ENCODE data around the gene PDE10A.
"Not testable (repeated sequence)": the region's sequence is repeated elsewhere in the genome, so short reads cannot be mapped to it uniquely, and the experiment has no call there.

Gene PDE10A

DNA sequence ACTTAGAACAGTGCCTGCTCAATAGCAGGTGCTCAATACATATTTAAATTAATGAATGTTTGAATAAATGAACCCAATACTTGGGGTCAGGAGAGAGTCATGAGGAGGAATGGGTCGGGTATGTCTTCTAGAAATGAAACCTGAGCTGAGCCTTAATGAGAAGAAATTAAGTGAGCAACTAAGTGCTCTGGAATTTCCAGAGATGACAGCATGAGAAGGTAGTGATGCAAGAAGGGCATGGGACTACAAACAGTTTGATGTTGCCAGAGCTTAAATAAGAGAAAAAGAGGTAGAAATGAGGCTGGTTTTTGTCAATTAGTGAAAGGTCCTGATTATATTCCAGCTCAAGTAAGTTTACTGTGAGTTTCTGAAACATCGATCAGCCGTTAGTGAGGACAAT lies 82.9 kb downstream of the PDE10A start:
- no peak for DNase-seq

DNA sequence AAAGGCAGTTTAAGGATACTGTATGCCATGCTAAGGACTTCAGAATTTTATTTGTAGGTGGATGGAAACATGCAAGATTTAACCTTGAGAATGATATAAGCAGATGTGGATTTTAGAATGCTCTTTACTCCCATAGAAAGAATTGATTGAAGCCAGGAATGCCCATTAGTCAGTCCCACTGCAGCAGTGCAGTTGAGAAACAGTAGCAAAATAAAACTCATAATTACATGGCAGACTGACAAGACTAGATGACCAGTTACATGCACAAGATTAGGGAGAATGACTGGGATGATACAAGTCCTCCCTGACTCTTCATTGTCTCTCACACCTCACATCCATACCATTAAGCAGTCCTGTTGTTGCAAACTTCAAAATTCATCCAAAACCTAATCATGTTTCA lies 83.9 kb downstream of the PDE10A start:
- no peak for DNase-seq

DNA sequence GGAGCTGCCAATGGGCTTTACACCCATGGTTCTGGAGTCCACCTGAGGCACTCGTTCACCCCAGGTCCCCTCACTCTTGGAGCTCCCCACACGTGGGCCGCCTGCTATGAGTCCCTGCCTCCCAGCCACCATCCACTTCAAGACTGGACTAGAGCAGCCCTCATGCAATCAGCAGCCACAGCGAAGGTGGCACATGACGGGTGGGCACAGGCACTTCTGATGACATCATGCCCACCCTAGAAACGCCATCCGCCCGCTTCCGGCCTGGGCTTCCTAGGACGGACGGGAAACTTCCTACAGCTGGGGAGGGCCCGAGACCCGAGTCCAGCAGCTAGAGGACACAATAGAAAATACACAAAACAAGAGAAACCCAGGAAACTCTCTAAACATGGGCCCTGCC lies 85.5 kb downstream of the PDE10A start:
- DNase-seq = no peak

DNA sequence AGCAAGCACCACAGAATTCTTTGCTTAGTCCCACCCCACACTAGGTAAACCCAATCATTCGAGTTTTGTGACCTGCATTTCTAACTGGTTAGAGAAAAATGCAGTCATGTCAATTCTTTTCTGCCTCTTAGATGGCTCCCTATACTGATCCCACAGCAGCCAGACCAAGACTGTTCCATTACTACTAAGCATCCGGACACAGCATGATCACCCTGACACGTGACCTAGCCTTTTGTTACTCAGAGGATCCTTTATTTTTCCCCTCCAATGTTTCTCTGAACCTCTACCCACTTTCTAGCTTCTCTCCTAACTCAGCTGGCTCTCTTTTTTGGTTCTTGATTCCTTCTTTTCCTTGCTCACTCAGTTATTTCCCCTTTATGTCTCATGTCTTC lies 87.9 kb downstream of the PDE10A start:
- DNase-seq = no peak

- DNase-seq = no peak
Observed at GRCh38 chr6:165574220-165575157, 88.6 kb downstream of the PDE10A start.

- DNase-seq = no peak
Observed at GRCh38 chr6:165573671-165574070, 89.4 kb downstream of the PDE10A start.

DNA sequence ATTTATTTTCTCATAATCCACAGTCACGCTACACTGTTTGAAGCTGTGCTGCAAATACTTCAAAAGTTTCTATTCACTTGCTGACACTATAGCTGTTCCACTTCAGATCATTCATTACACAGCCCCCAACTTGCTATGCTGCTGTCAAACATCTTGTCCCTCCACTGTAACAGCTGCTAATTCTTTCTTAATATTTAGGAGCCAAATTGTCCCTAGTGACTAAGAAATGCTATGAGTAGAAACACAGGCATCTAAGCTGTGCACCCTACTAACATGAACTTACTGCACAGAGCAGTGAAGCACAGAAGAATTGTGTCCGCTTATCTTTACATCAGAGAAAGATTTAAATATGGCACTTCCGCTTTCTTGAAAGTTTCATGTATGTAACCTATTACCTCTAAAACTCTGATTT lies 91.3 kb downstream of the PDE10A start:
- DNase-seq = no peak

- no peak for DNase-seq
Observed at GRCh38 chr6:165571068-165571682, 91.9 kb downstream of the PDE10A start.

- no peak for DNase-seq
Observed at GRCh38 chr6:165568326-165568725, 94.7 kb downstream of the PDE10A start.

DNA sequence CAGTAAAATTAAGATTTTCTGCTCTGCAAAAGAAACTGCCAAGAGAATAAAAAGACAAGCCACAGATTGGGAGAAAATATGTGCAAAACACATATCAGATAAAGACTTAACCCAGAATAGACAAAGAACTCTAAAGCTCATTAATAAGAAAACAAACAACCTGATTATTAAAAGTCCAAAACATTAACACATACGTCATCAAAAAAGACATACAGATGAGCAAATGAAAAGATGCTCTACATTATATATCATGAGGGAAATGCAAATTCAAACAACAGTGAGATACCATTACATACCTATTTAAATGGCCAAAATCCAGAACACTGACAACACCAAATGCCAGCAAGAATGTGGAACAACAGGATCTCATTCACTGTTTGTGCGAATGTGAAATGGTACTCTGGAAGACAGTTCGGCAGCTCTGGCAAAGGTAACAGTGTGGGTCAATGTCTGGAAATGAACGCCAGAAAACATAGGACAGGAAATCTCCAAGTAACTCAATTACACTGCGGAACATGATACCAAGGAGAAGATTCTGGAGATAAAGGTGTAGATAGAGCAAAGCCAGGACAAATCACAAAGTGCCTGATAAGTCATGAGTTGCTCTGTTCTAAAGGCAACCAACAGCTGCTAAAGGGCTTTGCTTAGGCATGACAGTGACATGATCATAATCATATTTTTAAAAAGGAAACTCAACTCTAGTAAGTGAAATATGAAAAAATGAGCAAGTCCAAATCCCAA lies 96.8 kb downstream of the PDE10A start:
- DNase-seq = no peak

DNA sequence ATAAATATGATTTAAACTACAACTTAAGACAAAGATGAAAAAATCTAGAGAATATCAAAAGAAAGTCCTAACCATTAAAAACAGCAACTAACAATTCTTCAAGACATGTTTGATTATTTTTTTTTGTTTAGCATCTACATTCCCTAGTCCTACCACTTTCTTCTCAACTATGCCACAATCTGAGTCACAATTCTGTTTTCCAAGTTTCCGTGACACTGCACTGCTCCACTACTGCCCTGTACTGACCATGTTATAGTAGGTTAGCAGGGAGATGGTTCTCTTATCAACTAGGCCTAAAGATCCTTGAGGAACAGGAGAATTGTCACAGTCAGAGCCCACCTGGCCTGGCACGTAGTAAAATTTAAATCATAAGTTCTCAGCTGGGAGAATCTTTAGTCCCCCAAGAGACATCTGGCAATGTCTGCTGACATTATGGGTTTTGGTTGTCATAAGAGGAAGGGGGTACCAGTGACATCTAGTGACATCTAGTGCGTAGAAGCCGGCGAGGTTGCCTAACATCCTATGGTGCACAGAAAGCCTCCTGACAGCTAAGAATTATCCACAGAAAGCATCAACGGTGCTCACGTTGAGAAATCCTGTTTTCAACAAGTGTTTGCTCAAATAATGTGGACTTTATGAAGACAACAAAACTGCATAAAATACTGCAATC lies 100.5 kb downstream of the PDE10A start:
- DNase-seq = no peak

GRCh38 chr6:165559632-165560031 lies 103.4 kb downstream of the PDE10A start:
- no peak for DNase-seq

DNA sequence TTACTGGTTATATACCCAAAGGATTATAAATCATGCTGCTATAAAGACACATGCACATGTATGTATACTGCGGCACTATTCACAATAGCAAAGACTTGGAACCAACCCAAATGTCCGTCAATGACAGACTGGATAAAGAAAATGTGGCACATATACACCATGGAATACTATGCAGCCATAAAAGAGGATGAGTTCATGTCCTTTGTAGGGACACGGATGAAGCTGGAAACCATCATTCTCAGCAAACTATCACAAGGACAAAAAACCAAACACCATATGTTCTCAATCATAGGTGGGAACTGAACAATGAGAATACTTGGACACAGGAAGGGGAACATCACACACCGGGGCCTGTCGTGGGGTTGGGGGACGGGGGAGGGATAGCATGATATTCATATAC lies 104.9 kb downstream of the PDE10A start:
- not testable (repeated sequence) for DNase-seq

GRCh38 chr6:165557674-165558073 lies 105.4 kb downstream of the PDE10A start:
- DNase-seq = no peak

- no peak for DNase-seq
Observed at GRCh38 chr6:165556116-165556843, 106.8 kb downstream of the PDE10A start.

DNA sequence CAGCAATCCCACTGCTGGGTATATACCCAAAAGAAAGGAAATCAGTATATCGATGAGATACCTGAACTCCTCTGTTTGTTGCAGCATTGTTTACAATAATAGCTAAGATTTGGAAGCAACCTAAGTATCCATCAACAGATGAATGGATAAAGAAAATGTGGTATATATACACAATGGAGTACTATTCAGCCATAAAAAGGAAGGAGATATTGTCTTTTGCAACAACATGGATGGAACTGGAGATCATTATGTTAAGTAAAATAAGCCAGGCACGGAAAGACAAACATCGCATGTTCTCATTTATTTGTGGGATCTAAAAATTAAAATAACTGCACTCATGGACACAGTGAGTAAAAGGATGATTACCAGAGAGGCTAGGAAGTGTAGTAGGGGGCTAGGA lies 108.4 kb downstream of the PDE10A start:
- not testable (repeated sequence) for DNase-seq

- DNase-seq = no peak
Observed at GRCh38 chr6:165552248-165552736, 110.7 kb downstream of the PDE10A start.

DNA sequence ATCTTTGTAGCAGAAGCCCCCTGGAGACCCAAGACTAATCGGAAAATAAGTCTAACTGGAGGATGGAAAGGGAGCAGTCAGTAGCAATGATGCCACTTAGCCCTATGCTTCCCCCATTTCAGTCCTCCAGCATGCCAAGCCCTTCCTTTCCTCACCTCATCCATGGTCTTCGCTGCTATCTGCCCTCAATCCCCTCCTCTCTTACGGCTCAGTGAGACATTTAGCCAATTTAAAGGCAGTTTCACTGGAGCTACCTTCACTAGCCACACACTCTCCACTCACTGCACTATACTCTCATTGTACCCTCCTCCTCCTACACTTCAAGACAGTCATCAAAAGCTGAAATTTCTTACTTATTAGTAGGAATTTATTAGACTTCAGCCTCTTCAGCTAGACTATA lies 111.2 kb downstream of the PDE10A start:
- DNase-seq = no peak

DNA sequence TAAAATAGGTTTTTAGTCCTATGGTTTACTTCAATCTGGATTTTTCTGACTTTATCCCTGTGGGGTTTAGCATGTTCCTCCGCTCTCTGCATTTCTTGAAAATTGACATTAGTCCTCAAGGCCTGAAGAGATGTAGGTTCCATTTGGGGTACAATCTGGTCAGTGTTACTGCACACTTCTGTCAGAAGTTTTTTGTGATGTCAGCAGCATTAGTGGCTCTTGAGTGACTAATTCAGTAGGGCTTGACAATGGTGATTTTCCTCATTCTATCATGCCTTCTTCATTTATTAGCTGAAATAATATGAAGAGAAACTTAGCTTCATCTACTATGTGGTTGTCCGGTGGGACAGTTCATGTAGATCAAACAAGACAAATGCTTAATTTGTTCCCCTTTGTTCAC lies 114.6 kb downstream of the PDE10A start:
- DNase-seq = no peak

DNA sequence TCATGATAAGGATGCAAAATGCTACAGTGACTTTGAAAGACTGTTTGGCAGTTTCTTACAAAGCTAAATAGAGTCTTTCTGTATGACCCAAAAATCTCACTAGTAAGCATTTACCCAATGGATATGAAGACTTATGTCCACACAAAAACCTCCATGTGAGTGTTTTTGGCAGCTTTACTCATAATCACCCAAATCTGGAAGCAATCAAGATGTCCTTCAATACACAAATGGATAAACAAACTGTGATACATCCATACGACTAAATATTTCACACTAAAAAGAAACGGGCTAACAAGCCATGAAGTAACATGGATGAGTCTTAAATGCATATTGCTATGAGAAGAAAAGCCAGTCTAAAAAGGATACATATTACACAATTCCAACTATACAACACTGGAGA lies 117.2 kb downstream of the PDE10A start:
- DNase-seq = no peak

- DNase-seq = no peak
Observed at GRCh38 chr6:165543781-165544180, 119.3 kb downstream of the PDE10A start.

DNA sequence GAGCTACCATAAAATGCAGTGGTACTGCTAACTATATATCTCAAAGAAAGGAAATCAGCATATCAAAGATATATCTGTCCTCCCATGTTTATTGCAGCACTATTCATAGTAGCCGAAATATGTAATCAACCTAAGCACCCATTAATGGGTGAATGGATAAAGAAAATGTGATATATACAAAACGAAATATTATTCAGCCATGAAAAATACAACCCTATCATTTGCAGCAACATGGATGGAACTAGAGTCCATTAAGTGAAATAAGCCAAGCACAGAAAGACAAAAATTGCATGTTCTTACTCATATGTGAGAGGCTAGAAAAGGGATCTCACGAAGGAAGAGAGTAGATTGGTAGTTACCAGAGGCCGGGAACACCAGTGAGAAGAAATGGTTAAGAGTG lies 126.1 kb downstream of the PDE10A start:
- DNase-seq = no peak

Measured in CD4-positive, alpha-beta T cell treated with Interleukin-15 for 1 hour (primary cell).